22Rv1 (cell line): ENCODE results near the gene TEX54.

Source experiments
- H3K27ac ChIP-seq: fragments of 450-650 bp; 2 replicates; pipeline ENCODE4 v1.5.1; 2017
- CTCF ChIP-seq: fragments of 450-650 bp; IDR thresholded peaks from 2 replicates; pipeline ENCODE4 v1.5.1; 2017; ENCODE audit warnings: mild to moderate bottlenecking
- ZFX ChIP-seq: fragments of 450-650 bp; IDR thresholded peaks from 2 replicates; pipeline ENCODE4 v1.6.1; 2017; ENCODE audit warnings: antibody characterized with exemption, borderline replicate concordance

TEX54 gene

GRCh38 chr11:62844154-62844553 is 11.5 kb upstream of the TEX54 start:
- TF ChIP-seq ZFX (no peak), CTCF (no peak)
- no peak overlapping the region for H3K27ac ChIP-seq

GRCh38 chr11:62843466-62843865 is 10.8 kb upstream of the TEX54 start:
- TF ChIP-seq ZFX (no peak), CTCF (no peak)
- peak overlapping the region; percentile 99; the same call in 1 of the 2 replicates for H3K27ac ChIP-seq

- H3K27ac ChIP-seq: peak overlapping the region; percentile 99
Measured at GRCh38 chr11:62842891-62843290, 10.2 kb upstream of the TEX54 start.

GRCh38 chr11:62842171-62842741 is 9.6 kb upstream of the TEX54 start:
- TF ChIP-seq ZFX (no peak), CTCF (no peak)
- peak overlapping the region; percentile 99 for H3K27ac ChIP-seq

DNA sequence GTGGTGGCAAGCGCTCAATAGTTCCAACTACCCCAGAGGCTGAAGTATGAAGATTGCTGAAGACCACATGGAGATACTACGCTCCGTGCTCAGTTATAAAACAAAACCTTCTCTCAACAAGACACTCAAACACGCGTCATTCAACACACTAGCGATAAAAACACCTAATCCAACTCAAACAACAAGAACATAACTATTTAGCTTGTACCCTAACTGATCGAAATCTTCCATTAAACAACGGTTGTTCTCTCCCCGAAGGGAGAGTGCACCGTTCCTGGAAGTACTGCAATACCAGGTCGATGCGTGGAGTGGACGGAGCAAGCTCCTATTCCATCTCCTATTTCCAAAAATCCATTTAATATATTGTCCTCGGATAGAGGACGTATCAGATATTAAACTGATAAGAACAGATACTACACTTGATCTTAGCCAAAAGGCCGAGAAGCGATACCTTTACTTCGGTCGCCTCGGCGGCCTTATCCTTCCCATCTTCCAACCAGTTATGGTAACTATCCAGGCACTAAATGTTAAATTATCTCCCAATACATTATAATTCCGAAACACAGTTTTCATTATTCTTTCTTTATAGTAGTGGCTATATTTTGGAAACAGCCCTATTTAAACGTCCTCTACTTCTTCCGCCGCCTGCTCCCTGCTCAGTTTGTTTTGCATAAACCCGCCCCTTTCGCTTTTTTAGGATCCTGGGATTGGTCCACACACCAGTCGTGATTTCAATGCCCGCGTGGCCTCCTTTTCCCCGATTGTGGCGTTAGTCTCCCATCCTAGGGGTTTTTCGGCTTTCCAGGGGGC is 8.9 kb upstream of the TEX54 start:
- TF ChIP-seq CTCF (no peak), ZFX (no peak)
- H3K27ac ChIP-seq: peak overlapping the region; percentile 99

DNA sequence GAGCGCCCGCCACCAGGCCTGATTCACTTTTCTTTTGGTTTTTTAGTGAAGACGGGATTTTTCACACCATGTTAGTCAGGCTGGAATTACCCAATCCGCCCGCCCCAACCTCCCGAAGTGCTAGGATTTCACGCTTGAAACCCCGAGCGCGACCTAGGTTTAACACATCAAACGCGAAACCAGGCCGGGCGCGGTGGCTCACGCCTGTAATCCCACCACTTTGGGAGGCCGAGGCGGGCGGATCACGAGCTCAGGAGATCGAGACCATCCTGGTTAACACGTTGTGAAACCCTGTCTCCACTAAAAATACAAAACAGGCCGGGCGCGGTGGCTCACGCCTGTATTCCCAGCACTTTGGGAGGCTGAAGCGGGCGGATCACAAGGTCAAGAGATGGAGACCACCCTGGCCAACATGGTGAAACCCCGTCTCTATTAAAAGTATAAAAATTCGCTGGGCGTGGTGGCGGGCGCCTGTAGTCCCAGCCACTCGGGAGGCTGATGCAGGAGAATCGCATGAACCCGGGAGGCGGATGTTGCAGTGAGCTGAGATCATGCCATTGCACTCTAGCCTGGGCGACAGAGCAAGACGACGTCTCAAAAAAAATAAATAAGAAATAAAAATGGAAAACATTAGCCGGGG is 8.2 kb upstream of the TEX54 start:
- H3K27ac ChIP-seq: peak overlapping the region; percentile 99

DNA sequence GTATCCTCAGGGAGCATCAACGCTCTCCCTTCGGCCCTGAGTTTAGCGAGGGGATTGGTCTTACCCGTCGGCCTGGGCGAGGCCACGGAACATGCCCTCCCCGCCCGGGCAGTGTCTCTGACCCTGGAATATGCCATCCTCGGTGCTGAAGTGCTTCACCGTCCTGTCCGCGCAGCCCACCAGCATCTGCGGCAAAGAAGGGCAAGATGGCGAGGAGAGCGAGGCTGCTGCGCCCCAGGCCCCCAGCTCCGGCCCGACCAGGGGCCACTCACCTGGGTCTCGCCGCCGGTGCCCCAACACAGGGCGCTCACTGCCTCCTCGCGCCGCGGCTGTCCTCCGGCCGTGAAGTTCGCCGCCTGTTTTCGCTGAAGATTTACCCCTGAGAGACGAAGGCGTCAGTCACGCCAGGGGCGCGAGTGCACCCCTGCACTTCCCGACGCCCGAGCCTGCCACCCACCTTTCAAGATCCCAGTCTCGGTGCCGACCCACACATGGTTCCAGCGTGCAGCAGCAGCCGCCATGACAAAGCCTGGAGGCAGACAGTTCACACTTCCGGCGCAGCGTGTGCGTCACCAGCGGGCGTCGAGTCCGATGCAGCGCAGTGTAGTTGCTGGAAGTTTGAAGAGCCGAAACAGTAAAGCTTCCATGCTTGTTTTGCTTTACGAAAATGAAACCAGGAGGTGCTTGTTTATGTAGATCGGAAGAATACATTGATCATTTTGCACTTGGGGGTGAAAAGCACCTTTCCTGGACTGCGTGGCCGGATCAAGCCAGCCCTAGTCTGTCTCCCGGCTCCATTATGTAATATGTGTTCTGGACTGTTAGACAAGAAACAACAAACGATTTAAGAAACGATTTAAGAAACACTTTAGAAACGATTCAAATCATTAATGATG is 6.7 kb upstream of the TEX54 start, which contains the start of gene WDR74:
Gene WDR74 (minus strand): TSS at position 541 of the 896 bp plus-strand sequence. CDS start 20 bp downstream, at position 521.
- H3K27ac ChIP-seq: peak within 1 kb of the TSS; percentile 99
- TF ChIP-seq CTCF (no peak), ZFX (no peak)
